HepG2 (cell line): ENCODE results near the gene MXD1. TPM values are rescaled to one million over a fixed set of nuclear protein-coding genes. Genes with fewer than 3 reads are reported as not detected.

ENCODE experiments used
- CBX2 ChIP-seq, 2 experiments: fragments of 200-600 bp in 1 of 2; sonication (generic); formaldehyde crosslinking in 1 of 2; IDR thresholded peaks; 2 replicates each; pipeline versions ENCODE4 v1.7.0 to v1.8.1; 2018 to 2022; ENCODE audit warnings: low read depth in 2 of 2, low read length in 1 of 2, mild to moderate bottlenecking in 1 of 2, missing genetic modification reagents in 1 of 2
- FOXC1 ChIP-seq: sonication (generic); formaldehyde crosslinking; IDR thresholded peaks from 2 replicates; pipeline ENCODE4 v1.8.0; 2022; ENCODE audit warnings: mild to moderate bottlenecking, missing genetic modification reagents, borderline replicate concordance
- FOXM1 ChIP-seq: sonication (generic); formaldehyde crosslinking; IDR thresholded peaks from 2 replicates; pipeline ENCODE4 v1.5.0; 2020; ENCODE audit warnings: missing genetic modification reagents
- FOXO1 ChIP-seq: sonication (generic); formaldehyde crosslinking; IDR thresholded peaks from 2 replicates; pipeline ENCODE4 v1.4.0; 2020; ENCODE audit warnings: missing genetic modification reagents
- GPBP1L1 ChIP-seq: sonication (generic); formaldehyde crosslinking; IDR thresholded peaks from 2 replicates; pipeline ENCODE4 v1.5.0; 2020; ENCODE audit warnings: mild to moderate bottlenecking, missing genetic modification reagents
- JUNB ChIP-seq: sonication (generic); formaldehyde crosslinking; IDR thresholded peaks from 2 replicates; pipeline ENCODE4 v1.8.0; 2022; ENCODE audit warnings: missing genetic modification reagents, mild to moderate bottlenecking, borderline replicate concordance
- LBX2 ChIP-seq: sonication (generic); formaldehyde crosslinking; IDR thresholded peaks from 2 replicates; pipeline ENCODE4 v1.5.0; 2020; ENCODE audit warnings: missing genetic modification reagents, mild to moderate bottlenecking, borderline replicate concordance
- MEF2D ChIP-seq: sonication (generic); formaldehyde crosslinking; IDR thresholded peaks from 2 replicates; pipeline ENCODE4 v1.5.1; 2020; ENCODE audit warnings: mild to moderate bottlenecking, missing genetic modification reagents
- MIXL1 ChIP-seq: IDR thresholded peaks from 2 replicates; pipeline ENCODE4 v1.6.1; 2016
- NFIB ChIP-seq: sonication (generic); formaldehyde crosslinking; IDR thresholded peaks from 2 replicates; pipeline ENCODE4 v1.9.0; 2021; ENCODE audit warnings: missing genetic modification reagents, mild to moderate bottlenecking, borderline replicate concordance
- NFKB2 ChIP-seq: sonication (generic); formaldehyde crosslinking; IDR thresholded peaks from 2 replicates; pipeline ENCODE4 v1.4.0; 2020; ENCODE audit warnings: missing genetic modification reagents, borderline replicate concordance
- NKX3-1 ChIP-seq: sonication (generic); formaldehyde crosslinking; IDR thresholded peaks from 2 replicates; pipeline ENCODE4 v1.5.0; 2020; ENCODE audit warnings: missing genetic modification reagents
- SETDB1 ChIP-seq: sonication (generic); formaldehyde crosslinking; IDR thresholded peaks from 2 replicates; pipeline ENCODE4 v1.5.1; 2020; ENCODE audit warnings: missing genetic modification reagents, mild to moderate bottlenecking, borderline replicate concordance
- SMC3 ChIP-seq: IDR thresholded peaks from 2 replicates; pipeline ENCODE4 v1.6.1; 2011; ENCODE audit warnings: low read length, improper control_type of control experiment
- ZHX1 ChIP-seq: sonication (generic); formaldehyde crosslinking; IDR thresholded peaks from 2 replicates; pipeline ENCODE4 v1.8.1; 2022; ENCODE audit warnings: low read depth, mild to moderate bottlenecking, missing genetic modification reagents
- ZNF12 ChIP-seq: sonication (generic); formaldehyde crosslinking; IDR thresholded peaks from 2 replicates; pipeline ENCODE4 v1.5.0; 2020; ENCODE audit warnings: missing genetic modification reagents
- ZNF235 ChIP-seq: sonication (generic); formaldehyde crosslinking; IDR thresholded peaks from 2 replicates; pipeline ENCODE4 v1.8.1; 2023; ENCODE audit warnings: mild to moderate bottlenecking, missing genetic modification reagents, borderline replicate concordance
- ZNF280D ChIP-seq: sonication (generic); formaldehyde crosslinking; IDR thresholded peaks from 2 replicates; pipeline ENCODE4 v1.5.1; 2020; ENCODE audit warnings: mild to moderate bottlenecking, missing genetic modification reagents
- ZNF282 ChIP-seq: fragments of 450-650 bp; IDR thresholded peaks from 2 replicates; pipeline ENCODE4 v1.6.1; 2018; ENCODE audit not compliant: partially characterized antibody
- ZNF569 ChIP-seq: sonication (generic); formaldehyde crosslinking; IDR thresholded peaks from 2 replicates; pipeline ENCODE4 v1.5.0; 2020; ENCODE audit warnings: mild to moderate bottlenecking, missing genetic modification reagents, moderate library complexity, borderline replicate concordance
- ZNF713 ChIP-seq: sonication (generic); formaldehyde crosslinking; IDR thresholded peaks from 2 replicates; pipeline ENCODE4 v1.4.0; 2020; ENCODE audit warnings: mild to moderate bottlenecking, missing genetic modification reagents
- ZNF839 ChIP-seq: sonication (generic); formaldehyde crosslinking; IDR thresholded peaks from 2 replicates; pipeline ENCODE4 v1.4.0; 2020; ENCODE audit warnings: missing genetic modification reagents, mild to moderate bottlenecking, borderline replicate concordance
- polyA plus RNA-seq, 8 experiments: library from polyadenylated mRNA; depleted of rRNA in 3 of 8; stranded (reverse) in 7 of 8; unstranded in 1 of 8; fragments of >200 nt; fragmentation: Illumina TruSeq in 4 of 8; extraction: Trizol in 4 of 8; gene quantifications; 2 replicates each; pipeline versions ENCODE4 v1.2.1 to v1.2.3, GENCODE V29; 2011 to 2016; ENCODE audit warnings: low read depth in 4 of 8, missing spikeins in 1 of 8, mixed read lengths in 1 of 8; ENCODE audit not compliant: insufficient read depth in 1 of 8
- total RNA-seq, 5 experiments: library from RNA; depleted of rRNA; stranded (reverse); fragments of >200 nt; fragmentation: Illumina TruSeq; extraction: Trizol; gene quantifications; 2 replicates each; pipeline ENCODE4 v1.2.3, GENCODE V29; 2016; ENCODE audit warnings: low read depth in 1 of 5

Gene MXD1
- total and polyA plus RNA-seq, 2 of the 13 experiments (the other 11 are each of a cell fraction or from before 2014, with no cell fraction given) = 6.4 to 14.9 TPM

GRCh38 chr2:69969126-69969983 is 54.4 kb downstream of the MXD1 start (continued):
- TF ChIP-seq ZHX1 (CRISPR knock-in tag) (no peak), ZNF280D (CRISPR knock-in tag) (no peak), NFIB (no peak), ZNF12 (CRISPR knock-in tag) (no peak), ZNF235 (no peak), SMC3 (peak; percentile 24; the same call in 1 of the 2 replicates), NKX3-1 (CRISPR knock-in tag) (no peak), ZNF282 (no peak), MEF2D (CRISPR knock-in tag) (no peak), FOXO1 (no peak), ZNF569 (CRISPR knock-in tag) (no peak), FOXC1 (CRISPR knock-in tag) (no peak), ZNF839 (CRISPR knock-in tag) (no peak; the same call in 1 of the 2 replicates), MIXL1 (CRISPR knock-in tag) (no peak), LBX2 (CRISPR knock-in tag) (no peak), ZNF713 (CRISPR knock-in tag) (no peak), CBX2 (IDR thresholded peaks at IDR 0.05; ENCODE audit: low read depth, low read length) (no peak), CBX2 (CRISPR knock-in tag; IDR thresholded peaks at IDR 0.05; ENCODE audit: low read depth) (no peak), GPBP1L1 (no peak), FOXM1 (no peak), NFKB2 (peak; percentile 53; the same call in 1 of the 2 replicates), JUNB (CRISPR knock-in tag) (no peak), SETDB1 (CRISPR knock-in tag) (no peak)
